ENCODE measurements around the gene FREM1.

- no peak for TF ChIP-seq FOXM1 (IDR thresholded peaks at IDR 0.05; ENCODE audit: borderline replicate concordance, low read depth)
- no peak for TF ChIP-seq CREB1 (IDR thresholded peaks at IDR 0.05; ENCODE audit: low read depth)
- no peak for TF ChIP-seq CEBPB (IDR thresholded peaks at IDR 0.05)
- no peak for TF ChIP-seq EP300 (IDR thresholded peaks at IDR 0.05; ENCODE audit: borderline replicate concordance)
- no peak for TF ChIP-seq TCF12 (IDR thresholded peaks at IDR 0.05; ENCODE audit: low read depth)
- TF ChIP-seq, protein P1, sequence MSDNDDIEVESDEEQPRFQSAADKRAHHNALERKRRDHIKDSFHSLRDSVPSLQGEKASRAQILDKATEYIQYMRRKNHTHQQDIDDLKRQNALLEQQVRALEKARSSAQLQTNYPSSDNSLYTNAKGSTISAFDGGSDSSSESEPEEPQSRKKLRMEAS (IDR thresholded peaks at IDR 0.05), result no peak
- TF ChIP-seq, protein P2, sequence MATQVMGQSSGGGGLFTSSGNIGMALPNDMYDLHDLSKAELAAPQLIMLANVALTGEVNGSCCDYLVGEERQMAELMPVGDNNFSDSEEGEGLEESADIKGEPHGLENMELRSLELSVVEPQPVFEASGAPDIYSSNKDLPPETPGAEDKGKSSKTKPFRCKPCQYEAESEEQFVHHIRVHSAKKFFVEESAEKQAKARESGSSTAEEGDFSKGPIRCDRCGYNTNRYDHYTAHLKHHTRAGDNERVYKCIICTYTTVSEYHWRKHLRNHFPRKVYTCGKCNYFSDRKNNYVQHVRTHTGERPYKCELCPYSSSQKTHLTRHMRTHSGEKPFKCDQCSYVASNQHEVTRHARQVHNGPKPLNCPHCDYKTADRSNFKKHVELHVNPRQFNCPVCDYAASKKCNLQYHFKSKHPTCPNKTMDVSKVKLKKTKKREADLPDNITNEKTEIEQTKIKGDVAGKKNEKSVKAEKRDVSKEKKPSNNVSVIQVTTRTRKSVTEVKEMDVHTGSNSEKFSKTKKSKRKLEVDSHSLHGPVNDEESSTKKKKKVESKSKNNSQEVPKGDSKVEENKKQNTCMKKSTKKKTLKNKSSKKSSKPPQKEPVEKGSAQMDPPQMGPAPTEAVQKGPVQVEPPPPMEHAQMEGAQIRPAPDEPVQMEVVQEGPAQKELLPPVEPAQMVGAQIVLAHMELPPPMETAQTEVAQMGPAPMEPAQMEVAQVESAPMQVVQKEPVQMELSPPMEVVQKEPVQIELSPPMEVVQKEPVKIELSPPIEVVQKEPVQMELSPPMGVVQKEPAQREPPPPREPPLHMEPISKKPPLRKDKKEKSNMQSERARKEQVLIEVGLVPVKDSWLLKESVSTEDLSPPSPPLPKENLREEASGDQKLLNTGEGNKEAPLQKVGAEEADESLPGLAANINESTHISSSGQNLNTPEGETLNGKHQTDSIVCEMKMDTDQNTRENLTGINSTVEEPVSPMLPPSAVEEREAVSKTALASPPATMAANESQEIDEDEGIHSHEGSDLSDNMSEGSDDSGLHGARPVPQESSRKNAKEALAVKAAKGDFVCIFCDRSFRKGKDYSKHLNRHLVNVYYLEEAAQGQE (IDR thresholded peaks at IDR 0.05; ENCODE audit: low read depth), result no peak
- TF ChIP-seq, protein P3, sequence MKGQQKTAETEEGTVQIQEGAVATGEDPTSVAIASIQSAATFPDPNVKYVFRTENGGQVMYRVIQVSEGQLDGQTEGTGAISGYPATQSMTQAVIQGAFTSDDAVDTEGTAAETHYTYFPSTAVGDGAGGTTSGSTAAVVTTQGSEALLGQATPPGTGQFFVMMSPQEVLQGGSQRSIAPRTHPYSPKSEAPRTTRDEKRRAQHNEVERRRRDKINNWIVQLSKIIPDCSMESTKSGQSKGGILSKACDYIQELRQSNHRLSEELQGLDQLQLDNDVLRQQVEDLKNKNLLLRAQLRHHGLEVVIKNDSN (IDR thresholded peaks at IDR 0.05), result no peak
These were observed 134.3 kb downstream of the FREM1 start for GRCh38 chr9:14775917-14776316.

Data from Ishikawa (cell line).